Measurements from ENCODE around the gene DMXL1. TPM values are rescaled to one million over a fixed set of nuclear protein-coding genes. Genes with fewer than 3 reads are reported as not detected.

The DMXL1 gene
- total and polyA plus RNA-seq, 2 experiments from 2014 or later: 28.4 to 41.7 TPM

GRCh38 chr5:119118000-119118399 is 47.1 kb downstream of the DMXL1 start (continued):
- TF ChIP-seq ZNF462 (CRISPR knock-in tag; IDR thresholded peaks at IDR 0.05) (no peak), CTCF (conservative IDR thresholded peaks at IDR 0.05; ENCODE audit: low read depth in 2 of 2) (no peak), EZH2phosphoT487 (IDR thresholded peaks at IDR 0.05; ENCODE audit: unreplicated experiment) (no peak)

GRCh38 chr5:119120893-119121292 is 50.0 kb downstream of the DMXL1 start:
- H2AFZ ChIP-seq: no peak overlapping the region
- H3K36me3 ChIP-seq (ENCODE audit: insufficient read depth): peaks cover 10% of the 10 kb centered on the region
- Mint-ChIP-seq H3K4me1 (no peaks in the 10 kb centered on the region), H3K36me3 (ENCODE audit: low read depth) (peaks cover 88% of the 10 kb centered on the region), H3K9me3 (peaks cover 32% of the 10 kb centered on the region), H3K4me3 (no peak overlapping the region), H3K27ac (no peak overlapping the region), H3K27me3 (ENCODE audit: insufficient read depth, low read depth, poor library complexity) (peaks cover 3% of the 10 kb centered on the region)
- H3F3A ChIP-seq (replicated peaks; ENCODE audit: low read depth): no peaks in the 10 kb centered on the region
- no peak overlapping the region for H3K27ac ChIP-seq (ENCODE audit: low read depth)
- H3K4me2 ChIP-seq: no peak overlapping the region
- no peak for DNase-seq (ENCODE audit: low spot score)
- H3K27me3 ChIP-seq (ENCODE audit: insufficient read depth): no peaks in the 10 kb centered on the region
- no peak for ATAC-seq
- H3K9me2 ChIP-seq (ENCODE audit: insufficient read depth): no peaks in the 10 kb centered on the region
- H3K4me3 ChIP-seq: no peak overlapping the region
- H4K20me1 ChIP-seq (replicated peaks; ENCODE audit: insufficient read depth): no peaks in the 10 kb centered on the region
- H3K79me2 ChIP-seq (replicated peaks; ENCODE audit: insufficient read depth): no peaks in the 10 kb centered on the region
- H3K4me1 ChIP-seq (ENCODE audit: insufficient read depth): no peaks in the 10 kb centered on the region
- TF ChIP-seq CREB1 (CRISPR knock-in tag; IDR thresholded peaks at IDR 0.05; ENCODE audit: low read depth): no peak
- no peak for TF ChIP-seq NANOG (IDR thresholded peaks at IDR 0.05; ENCODE audit: borderline replicate concordance)
- TF ChIP-seq POLR2AphosphoS5 (IDR thresholded peaks at IDR 0.05; ENCODE audit: low read depth): no peak
- no peak for TF ChIP-seq ZNF114 (CRISPR knock-in tag; IDR thresholded peaks at IDR 0.05)
- TF ChIP-seq ZNF462 (CRISPR knock-in tag; IDR thresholded peaks at IDR 0.05): no peak
- TF ChIP-seq EZH2phosphoT487 (IDR thresholded peaks at IDR 0.05; ENCODE audit: unreplicated experiment): no peak
- TF ChIP-seq JUNB (IDR thresholded peaks at IDR 0.05; ENCODE audit: unreplicated experiment): no peak
